ENCODE measurements around the gene OR13A1.
"Not testable (repeated sequence)": the region's sequence is repeated elsewhere in the genome, so short reads cannot be mapped to it uniquely, and the experiment has no call there.

Gene OR13A1
- 0 to 1.5 (median 0) reads per million in 17 experiments for total RNA-seq

DNA sequence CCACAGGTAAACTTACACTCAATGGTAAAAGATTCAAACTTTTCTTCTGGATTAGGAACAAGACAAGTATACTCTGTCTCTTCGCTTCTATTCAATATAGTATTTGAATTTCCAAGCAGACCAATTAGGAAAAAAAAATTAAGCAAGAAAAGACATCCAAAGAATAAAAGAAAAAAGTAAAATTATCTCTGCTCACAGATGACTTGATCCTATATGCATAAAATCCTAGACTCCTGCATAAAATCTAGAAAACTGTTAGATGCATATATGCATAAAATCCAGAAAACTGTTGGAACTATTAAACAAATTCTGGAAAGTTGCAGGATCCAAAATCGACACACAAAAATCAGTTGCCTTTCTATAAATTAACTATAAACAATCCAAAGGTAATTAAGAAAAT lies at the start of gene OR13A1:
Gene OR13A1 (minus strand): TSS at position 101 of the 400 bp plus-strand sequence. CDS start 11,186 bp downstream, outside the sequence.
- DNase-seq = no peak

DNA sequence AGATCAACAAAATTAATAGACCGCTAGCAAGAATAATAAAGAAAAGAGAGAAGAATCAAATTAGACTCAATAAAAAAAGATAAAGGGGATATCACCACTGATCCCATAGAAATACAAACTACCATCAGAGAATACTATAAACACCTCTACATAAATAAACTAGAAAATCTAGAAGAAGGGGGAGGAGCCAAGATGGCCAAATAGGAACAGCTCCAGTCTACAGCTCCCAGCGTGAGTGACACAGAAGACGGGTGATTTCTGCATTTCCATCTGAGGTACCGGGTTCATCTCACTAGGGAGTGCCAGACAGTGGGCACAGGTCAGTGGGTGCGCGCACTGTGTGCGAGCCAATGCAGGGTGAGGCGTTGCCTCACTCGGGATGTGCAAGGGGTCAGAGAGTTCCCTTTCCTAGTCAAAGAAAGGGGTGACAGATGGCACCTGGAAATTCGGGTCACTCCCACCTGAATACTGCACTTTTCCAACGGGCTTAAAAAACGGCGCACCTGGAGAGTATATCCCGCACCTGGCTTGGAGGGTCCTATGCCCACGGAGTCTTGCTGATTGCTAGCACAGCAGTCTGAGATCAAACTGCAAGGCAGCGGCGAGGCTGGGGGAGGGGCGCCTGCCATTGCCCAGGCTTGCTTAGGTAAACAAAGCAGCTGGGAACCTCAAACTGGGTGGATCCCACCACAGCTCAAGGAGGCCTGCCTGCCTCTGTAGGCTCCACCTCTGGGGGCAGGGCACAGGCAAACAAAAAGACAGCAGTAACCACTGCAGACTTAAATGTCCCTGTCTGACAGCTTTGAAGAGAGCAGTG lies 46.8 kb upstream of the OR13A1 start:
- DNase-seq = not testable (repeated sequence)

GRCh38 chr10:45358961-45359360 lies 43.6 kb upstream of the OR13A1 start:
- not testable (repeated sequence) for DNase-seq

DNA sequence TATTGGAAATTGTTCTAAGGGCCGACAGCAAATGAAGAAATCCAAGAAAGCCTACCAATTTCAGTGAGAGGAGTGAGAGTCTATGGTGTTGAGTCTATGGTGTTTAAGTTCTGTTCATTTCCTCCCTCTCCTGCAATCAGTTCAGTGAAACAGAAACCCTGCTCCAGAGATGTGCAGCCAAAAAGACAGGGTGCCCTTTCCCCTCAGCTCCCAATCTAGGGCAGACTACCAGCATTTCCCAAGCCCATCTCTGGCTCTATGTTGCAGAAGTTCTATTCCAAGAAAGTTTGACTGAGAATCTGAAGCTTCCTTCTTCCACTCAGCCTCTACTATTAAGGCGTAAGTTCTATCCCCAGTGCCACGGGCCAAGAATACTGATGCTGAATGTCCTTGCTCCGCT lies 40.1 kb upstream of the OR13A1 start:
- DNase-seq = no peak

DNA sequence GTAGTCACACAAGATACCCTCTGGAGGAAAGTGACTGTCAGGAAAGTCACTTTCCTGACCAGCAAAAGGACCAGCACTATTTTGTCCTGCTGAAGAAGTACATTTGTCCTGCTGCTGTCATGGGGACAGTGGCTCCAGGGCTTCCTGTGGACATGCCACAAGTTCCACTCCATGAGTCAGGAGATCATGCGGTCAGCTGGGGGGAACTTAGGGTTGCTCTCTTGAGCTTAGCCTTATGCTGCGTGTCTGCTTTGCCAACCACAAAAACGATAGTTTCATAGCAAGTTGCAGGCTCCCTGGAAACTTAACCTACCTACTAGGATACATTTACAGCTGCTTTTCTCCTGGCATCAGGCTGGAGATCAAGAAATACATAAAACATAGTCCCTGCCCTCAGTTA lies 38.9 kb upstream of the OR13A1 start:
- DNase-seq = peak; percentile 92 to 97 (median 95)

- peak; percentile 57 to 88 (median 78) for DNase-seq
Observed at GRCh38 chr10:45353186-45353585, 37.8 kb upstream of the OR13A1 start.

DNA sequence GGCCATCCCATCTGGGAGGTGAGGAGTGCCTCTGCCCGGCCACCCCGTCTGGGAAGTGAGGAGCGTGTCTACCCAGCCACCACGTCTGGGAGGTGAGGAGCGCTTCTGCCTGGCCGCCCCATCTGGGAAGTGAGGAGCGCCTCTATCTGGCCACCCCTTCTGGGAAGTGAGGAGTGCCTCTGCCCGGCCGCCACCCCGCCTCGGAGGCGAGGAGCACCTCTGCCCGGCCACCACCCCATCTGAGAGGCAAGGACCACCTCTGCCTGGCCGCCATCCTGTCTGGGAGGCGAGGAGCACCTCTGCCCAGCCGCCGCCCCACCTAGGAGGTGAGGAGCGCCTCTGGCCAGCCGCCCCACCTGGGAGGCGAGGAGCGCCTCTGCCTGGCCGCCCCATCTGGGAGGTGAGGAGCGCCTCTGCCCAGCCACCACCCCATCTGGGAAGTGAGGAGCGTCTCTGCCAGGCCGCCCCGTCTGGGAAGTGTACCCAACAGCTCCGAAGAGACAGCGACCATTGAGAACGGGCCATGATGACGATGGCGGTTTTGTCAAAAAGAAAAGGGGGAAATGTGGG lies 32.9 kb upstream of the OR13A1 start:
- DNase-seq = not testable (repeated sequence)

DNA sequence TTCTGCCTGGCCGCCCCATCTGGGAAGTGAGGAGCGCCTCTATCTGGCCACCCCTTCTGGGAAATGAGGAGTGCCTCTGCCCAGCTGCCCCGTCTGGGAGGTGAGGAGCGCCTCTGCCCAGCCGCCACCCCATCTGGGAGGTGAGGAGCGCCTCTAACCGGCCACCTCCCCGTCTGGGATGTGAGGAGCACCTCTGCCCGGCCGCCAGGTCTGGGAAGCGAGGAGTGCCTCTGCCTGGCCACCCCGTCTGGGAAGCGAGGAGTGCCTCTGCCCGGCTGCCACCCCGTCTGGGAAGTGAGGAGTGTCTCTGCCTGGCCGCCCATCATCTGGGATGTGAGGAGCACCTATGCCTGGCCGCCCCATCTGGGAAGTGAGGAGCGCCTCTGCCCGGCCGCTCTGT lies 32.1 kb upstream of the OR13A1 start:
- DNase-seq = not testable (repeated sequence)

DNA sequence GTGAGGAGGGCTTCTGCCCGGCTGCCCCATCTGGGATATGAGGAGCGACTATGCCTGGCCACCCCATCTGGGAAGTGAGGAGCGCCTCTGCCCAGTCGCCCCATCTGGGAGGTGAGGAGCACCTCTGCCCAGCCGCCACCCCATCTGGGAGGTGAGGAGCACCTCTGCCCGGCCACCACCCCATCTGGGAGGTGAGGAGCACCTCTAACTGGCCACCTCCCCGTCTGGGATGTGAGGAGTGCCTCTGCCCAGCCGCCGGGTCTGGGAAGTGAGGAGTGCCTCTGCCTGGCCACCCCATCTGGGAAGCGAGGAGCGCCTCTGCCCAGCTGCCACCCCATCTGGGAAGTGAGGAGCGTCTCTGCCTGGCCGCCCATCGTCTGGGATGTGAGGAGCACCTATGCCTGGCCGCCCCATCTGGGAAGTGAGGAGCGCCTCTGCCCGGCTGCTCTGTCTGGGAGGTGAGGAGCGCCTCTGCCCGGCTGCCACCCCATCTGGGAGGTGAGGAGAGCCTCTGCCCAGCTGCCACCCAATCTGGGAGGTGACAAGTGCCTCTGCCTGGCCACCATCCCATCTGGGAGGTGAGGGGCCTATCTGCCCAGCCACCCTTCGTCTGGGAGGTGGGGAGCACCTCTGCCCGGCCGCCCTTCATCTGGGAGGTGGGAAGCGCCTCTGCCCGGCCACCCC lies 31.4 kb upstream of the OR13A1 start:
- DNase-seq = not testable (repeated sequence)

- not testable (repeated sequence) for DNase-seq
Observed at GRCh38 chr10:45340420-45340819, 25.0 kb upstream of the OR13A1 start.

DNA sequence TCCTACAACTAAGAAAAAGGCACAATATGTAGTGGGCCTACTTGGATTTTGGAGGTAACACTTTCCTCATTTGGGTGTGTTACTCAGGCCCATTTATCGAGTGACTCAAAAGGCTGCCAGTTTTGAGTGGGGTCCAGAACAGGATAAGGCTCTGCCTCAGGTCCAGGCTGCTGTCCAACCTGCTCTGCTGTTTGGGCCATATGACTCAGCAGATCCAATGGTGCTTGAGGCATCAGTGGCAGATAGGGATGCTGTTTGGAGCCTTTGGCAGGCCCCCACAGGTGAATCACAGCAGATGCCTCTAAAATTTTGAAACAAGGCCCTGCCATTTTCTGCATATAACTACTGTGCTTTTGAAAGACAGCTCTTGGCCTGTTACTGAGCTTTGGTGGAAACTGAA lies 24.5 kb upstream of the OR13A1 start:
- no peak for DNase-seq

DNA sequence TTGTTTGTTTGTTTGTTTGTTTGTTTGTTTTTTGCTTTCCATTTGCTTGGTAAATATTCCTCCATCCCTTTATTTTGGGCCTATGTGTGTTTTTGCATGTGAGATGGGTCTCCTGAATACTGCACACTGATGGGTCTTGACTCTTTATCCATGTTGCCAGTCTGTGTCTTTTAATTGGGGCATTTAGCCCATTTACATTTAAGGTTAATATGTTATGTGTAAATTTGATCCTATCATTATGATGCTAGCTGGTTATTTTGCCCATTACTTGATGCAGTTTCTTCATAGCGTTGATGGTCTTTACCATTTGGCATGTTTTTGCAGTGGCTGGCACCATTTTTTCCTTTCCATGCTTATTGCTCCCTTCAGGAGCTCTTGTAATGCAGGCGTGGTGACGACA lies 16.4 kb upstream of the OR13A1 start:
- not testable (repeated sequence) for DNase-seq

DNA sequence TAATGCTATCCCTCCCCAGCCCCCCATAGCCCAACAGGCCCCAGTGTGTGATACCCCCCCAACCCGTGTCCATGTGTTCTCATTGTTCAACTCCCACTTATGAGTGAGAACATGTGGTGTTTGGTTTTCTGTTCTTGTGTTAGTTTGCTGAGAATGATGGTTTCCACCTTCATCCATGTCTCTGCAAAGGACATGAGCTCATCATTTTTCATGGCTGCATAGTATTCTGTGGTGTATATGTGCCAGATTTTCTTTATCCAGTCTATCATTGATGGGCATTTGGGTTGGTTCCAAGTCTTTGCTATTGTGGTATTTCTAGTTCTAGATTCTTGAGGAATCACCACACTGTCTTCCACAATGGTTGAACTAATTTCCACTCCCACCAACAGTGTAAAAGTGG lies 11.5 kb upstream of the OR13A1 start:
- DNase-seq = not testable (repeated sequence)

DNA sequence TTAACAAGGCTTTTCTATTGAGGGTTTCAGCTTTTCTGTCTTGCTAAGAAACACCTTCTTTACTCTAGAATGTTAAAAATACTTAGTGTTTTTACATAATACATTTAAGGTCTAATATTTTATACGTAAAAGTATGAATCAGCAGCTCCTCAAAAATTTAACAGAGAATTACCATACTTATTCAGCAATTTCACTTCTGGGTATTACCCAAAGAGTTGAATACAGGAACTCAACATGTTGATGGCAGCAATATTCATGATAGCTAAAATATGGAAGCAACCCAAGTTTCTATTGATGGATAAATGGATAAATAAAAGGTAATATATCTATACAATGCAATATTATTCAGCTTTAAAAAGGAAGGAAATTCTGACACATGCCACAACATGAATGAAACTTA lies 9.7 kb upstream of the OR13A1 start:
- DNase-seq = peak in 3 of 4 experiments; percentile 8 to 62 (median 53)

DNA sequence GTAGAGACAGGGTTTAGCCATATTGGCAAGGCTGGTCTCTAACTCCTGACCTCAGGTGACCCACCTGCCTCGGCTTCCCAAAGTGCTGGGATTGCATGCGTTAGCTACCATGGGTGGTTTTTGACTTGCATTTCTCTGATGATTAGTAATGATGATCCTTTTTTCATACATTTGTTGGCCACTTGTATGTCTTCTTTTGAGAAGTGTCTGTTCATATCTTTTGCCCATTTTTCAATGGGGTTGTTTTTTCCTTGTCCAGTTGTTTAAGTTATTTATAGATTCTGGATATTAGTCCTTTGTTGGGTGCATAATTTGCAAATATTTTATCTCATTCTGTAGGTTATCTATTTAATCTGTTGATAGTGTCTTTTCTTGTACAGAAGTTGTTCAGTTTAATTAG lies 4.3 kb upstream of the OR13A1 start:
- DNase-seq = no peak

GRCh38 chr10:45313264-45313873 lies 2.0 kb downstream of the OR13A1 start:
- DNase-seq = no peak

- peak; percentile 39 to 82 (median 62) for DNase-seq
Observed at GRCh38 chr10:45308707-45309106, 6.7 kb downstream of the OR13A1 start.

DNA sequence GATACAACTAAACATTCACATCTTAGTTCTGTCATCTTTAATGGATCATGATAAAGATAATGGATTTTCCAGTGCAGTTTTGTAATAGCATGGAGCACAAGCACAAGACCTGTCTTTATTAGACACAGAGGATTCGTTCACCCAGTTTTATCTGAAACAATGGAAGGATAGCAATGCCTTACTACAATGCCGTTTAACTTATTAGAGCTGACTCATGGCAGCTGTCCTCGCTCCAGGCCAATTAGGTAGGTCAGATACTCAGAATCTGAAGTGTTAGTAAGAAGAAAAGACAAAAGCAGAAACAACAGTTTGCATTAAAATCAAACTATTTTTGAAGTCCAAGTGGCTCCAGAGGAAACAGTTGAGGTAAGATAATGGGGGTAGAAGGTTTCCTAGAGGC lies 12.8 kb downstream of the OR13A1 start:
- no peak for DNase-seq

GRCh38 chr10:45298341-45298955 lies 17.0 kb downstream of the OR13A1 start:
- DNase-seq = peak in 1 of 4 experiments; percentile 19

DNA sequence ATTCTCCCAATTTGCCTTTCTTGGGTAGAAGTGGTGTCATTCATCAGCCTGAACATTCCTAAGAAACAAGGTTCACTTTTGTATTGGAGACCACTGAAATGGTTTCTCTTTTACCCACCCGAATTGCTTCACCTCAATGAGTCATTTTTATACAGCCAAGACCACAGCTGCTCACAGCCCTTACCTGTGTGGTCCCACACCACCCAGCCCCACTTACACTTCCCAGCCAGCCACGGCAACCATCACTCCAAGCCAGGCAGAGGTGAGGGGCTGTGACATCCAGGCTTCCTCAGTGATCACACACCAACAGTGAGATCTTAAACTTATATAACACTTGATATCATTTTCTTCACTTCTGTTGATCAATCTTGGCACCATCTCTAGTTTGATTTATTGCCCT lies 20.7 kb downstream of the OR13A1 start:
- no peak for DNase-seq

DNA sequence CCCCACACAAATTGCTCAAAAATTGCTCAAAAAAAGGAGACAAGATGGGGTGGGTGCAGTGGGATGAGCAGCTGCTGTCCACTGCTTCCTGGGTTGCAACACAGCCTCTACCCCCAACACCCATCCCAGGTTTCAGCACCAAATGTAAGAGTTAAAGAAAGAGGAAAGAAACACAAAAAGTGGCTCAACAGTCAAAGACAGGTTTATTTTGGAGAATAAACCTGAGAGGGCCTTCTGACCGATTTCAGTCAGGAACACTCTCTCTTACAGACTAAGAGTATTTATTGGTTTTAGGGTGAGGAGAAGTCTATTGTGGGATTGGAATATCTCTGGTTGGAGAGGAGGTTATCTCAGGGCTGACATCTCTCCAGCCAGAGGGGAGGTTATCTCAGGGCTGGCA lies 28.4 kb downstream of the OR13A1 start:
- no peak for DNase-seq

GRCh38 chr10:45282061-45282460 lies 33.3 kb downstream of the OR13A1 start:
- peak in 2 of 4 experiments; percentile 17 to 18 for DNase-seq
